Measurements from ENCODE around the gene REN. TPM values are rescaled to one million over a fixed set of nuclear protein-coding genes. Genes with fewer than 3 reads are reported as not detected.

REN gene
- total and polyA plus RNA-seq, 2 of the 13 experiments (the other 11 are each of a cell fraction or from before 2014, with no cell fraction given) = not detected

GRCh38 chr1:204145033-204145504, 21.1 kb downstream of the REN start (continued):
- TF ChIP-seq, protein P1, sequence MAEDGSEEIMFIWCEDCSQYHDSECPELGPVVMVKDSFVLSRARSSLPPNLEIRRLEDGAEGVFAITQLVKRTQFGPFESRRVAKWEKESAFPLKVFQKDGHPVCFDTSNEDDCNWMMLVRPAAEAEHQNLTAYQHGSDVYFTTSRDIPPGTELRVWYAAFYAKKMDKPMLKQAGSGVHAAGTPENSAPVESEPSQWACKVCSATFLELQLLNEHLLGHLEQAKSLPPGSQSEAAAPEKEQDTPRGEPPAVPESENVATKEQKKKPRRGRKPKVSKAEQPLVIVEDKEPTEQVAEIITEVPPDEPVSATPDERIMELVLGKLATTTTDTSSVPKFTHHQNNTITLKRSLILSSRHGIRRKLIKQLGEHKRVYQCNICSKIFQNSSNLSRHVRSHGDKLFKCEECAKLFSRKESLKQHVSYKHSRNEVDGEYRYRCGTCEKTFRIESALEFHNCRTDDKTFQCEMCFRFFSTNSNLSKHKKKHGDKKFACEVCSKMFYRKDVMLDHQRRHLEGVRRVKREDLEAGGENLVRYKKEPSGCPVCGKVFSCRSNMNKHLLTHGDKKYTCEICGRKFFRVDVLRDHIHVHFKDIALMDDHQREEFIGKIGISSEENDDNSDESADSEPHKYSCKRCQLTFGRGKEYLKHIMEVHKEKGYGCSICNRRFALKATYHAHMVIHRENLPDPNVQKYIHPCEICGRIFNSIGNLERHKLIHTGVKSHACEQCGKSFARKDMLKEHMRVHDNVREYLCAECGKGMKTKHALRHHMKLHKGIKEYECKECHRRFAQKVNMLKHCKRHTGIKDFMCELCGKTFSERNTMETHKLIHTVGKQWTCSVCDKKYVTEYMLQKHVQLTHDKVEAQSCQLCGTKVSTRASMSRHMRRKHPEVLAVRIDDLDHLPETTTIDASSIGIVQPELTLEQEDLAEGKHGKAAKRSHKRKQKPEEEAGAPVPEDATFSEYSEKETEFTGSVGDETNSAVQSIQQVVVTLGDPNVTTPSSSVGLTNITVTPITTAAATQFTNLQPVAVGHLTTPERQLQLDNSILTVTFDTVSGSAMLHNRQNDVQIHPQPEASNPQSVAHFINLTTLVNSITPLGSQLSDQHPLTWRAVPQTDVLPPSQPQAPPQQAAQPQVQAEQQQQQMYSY (CRISPR knock-in tag; IDR thresholded peaks at IDR 0.05) = no peak
- TF ChIP-seq ATF4 (CRISPR knock-in tag; IDR thresholded peaks at IDR 0.05) (0 out of 4 replicates have a peak, but pooled peaks of 1 of the 2 experiments have one; percentile 59), ZBTB46 (CRISPR knock-in tag; IDR thresholded peaks at IDR 0.05; ENCODE audit: borderline replicate concordance) (no peak), MIXL1 (CRISPR knock-in tag; IDR thresholded peaks at IDR 0.05) (peak; percentile 71; the same call in 1 of the 2 replicates), ZBTB26 (CRISPR knock-in tag; IDR thresholded peaks at IDR 0.05; ENCODE audit: borderline replicate concordance) (no peak), ZNF3 (CRISPR knock-in tag; IDR thresholded peaks at IDR 0.05) (no peak), ZNF7 (CRISPR knock-in tag; IDR thresholded peaks at IDR 0.05) (no peak), ZNF766 (CRISPR knock-in tag; IDR thresholded peaks at IDR 0.05; ENCODE audit: borderline replicate concordance) (no peak), TIGD3 (CRISPR knock-in tag; IDR thresholded peaks at IDR 0.05; ENCODE audit: borderline replicate concordance) (no peak), ZNF317 (CRISPR knock-in tag; IDR thresholded peaks at IDR 0.05) (0 out of 2 replicates have a peak, but pooled peaks have one; percentile 16), ARNT (IDR thresholded peaks at IDR 0.05) (no peak), HCFC1 (IDR thresholded peaks at IDR 0.05; ENCODE audit: low read depth, low read length) (no peak), ZNF687 (CRISPR knock-in tag; IDR thresholded peaks at IDR 0.05) (peak; percentile 13; the same call in 1 of the 2 replicates), ZKSCAN1 (IDR thresholded peaks at IDR 0.05; ENCODE audit: low read length) (no peak)
- TF ChIP-seq, protein P2, sequence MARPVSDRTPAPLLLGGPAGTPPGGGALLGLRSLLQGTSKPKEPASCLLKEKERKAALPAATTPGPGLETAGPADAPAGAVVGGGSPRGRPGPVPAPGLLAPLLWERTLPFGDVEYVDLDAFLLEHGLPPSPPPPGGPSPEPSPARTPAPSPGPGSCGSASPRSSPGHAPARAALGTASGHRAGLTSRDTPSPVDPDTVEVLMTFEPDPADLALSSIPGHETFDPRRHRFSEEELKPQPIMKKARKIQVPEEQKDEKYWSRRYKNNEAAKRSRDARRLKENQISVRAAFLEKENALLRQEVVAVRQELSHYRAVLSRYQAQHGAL (CRISPR knock-in tag; IDR thresholded peaks at IDR 0.05; ENCODE audit: not compliant biosample characterization) = no peak

All from HepG2 (cell line).